DMS153 (cell line): Measurements from ENCODE around the gene ACSS1.
A peak's percentile ranks its signal among the peaks of the same experiment; 100 is the strongest.

Experiments used
- DNase-seq: peaks from one replicate; lab custom pipeline; 2025; lab: John Stamatoyannopoulos, UW

ACSS1 gene

GRCh38 chr20:25058847-25059810, 1.2 kb upstream of the ACSS1 start:
- no peak for DNase-seq

DNA sequence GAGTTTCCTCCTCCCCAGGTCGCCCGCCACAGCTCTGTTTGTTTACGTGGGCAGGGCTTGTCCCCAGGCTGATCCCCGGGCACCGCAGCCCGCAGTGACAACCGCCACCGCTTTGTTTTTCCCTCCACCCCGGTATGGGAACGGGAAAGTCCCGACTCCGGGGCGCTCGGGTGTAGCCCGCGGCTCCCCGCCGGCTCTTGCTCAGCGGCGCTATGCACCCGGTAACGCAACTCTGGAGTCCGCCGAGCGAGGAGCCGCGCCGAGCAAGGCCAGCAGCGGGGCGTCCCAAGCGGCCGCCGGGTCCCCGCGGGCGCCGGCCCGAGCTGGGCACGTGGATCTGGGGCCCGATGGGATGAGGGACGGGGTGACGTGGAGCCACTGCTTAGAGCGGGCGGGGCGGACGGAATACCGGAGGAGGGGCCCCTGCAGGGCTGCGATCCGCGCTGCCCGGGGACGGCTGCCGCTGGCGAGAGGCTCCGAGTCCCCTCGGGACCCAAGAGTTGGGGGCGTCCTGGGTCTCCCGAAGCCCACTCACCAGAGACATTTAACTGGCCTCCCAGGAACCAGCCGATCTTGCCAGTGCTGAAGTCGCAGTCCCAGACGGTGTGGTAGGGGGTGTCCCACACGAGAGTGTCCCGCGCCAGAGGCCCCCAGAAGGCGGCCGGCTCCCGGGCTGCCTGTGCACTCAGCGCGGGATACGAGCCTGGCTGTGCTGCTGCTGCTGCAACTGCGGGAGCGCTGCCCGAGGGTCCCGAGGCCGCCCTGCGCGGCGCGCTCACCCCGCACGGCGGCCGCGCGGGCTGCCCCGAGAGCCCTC, 497 bp downstream of the ACSS1 start:
- DNase-seq: peak; percentile 32

DNA sequence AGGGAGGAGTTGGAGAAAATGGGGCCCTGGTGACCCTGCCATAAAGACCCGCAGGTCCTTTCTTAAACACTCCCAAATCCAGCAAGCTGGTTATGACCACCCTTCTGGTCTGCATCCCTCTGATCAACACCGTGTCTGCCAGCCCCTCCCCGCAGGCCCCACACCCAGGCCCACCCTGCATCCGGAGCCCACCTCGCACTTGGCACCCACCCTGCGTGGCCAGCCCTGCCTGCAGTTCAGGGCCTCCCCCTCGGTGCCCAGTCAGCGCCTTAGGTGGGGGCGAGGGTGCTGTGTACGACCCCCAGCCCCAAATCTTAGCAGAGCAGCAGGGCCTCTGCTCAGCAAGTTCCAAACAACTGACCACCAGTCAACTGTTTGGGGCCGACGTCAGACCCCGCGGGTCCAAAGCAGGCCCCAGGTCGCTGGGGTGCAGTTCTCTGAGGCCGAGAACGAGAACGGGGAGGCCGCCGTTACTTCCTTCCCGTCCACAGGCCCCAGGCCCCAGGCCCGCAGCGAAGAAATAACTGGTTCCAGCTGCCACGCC, 1.2 kb downstream of the ACSS1 start:
- no peak for DNase-seq

DNA sequence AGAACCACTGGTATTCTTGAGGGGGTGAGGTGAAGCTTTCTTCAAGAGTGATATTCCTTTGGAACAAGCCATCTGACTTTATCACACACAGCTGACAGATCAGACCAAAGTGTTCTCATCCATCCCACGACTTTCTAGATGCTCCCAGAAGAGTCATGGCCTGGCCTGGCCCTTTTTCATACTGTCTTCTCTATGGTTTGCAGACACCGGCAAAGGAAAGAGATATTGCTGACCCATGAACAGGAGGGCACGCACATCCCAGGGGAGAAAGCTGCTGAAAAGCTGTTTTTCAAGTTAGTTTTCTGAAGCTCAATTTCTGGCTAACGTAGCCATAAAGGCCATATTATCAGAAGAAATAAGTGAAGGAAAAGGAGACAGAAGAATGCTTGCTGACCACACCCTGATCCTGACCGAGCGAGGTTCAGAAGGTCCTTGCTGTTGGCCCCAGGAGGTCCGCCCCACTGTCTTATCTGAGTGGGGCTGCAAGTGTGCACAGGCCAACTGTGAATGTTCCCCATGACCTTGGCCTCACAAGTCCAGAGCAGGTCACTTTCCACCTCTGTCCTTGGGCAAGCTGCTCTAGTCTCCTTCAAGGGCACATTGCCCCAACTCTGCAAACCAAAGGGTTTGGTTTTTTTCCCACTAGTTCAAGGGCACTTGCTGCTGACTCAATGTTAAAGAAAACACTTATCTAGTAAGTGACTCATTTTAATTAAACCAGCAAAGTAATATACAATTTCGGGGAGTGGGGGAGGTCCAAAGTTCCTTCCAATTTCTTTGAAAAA, 2.0 kb downstream of the ACSS1 start:
- no peak for DNase-seq

DNA sequence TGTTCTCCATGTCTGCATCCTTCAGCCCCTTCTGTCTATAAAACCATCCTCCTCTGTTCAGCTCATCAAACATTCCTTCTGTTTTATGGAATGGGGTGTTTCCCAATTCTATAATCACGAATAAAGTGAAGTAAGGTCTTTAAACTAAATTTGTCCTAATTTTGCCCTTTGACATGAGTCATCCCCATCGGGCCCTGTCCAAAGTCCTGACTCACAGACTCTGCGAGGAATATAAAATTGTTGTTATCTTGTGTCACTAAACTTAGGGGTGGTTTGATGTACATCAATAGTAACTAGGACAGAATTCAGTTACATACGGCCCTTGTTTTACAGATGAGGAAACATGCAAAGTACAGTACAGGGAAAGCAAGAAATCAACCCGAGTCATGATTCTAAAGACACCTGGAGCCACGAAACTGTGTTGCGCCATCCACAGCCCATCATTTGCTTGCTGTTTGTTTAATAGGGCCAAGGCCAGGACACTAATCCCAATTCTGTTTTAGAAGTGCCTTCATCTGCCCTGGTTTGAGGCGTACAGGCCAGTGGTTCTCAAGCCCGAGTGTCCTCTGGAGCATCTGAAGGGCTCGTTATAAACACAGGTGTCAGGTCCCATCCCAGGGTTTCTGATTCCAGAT, 2.8 kb downstream of the ACSS1 start:
- no peak for DNase-seq

DNA sequence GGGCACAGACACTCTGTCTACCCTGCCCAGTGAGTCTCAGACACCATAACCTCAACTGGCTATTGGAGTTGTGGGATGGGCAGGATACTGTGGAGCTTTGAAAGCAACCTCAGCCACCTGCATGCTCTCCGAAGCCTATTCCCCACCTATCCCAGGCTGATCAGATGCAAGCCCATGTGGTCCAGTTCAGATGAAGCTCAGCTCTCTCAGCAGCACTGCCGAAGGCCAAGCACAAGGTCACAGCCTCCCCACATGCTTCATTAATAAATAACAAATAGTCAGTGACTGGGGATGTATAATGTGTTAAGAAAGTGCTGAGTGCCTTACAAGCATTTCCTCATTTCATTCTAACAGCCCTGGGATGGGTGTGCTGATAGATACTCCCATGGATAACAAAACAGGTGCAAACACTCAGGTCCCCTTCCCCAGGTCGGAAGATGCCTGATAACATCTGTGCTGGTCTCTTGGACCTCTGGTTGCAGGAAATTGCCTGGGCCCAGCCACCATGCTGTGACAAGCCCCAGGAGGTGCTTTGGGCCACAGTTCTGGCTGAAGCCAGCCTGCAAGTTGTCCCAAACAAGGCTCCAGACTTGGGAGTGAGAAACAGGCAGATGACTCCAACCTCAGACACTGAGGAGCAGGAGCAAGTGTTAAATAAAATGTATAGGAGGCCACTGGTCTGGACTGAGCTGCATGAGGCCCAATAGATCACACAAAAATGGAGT, 3.7 kb downstream of the ACSS1 start:
- no peak for DNase-seq

GRCh38 chr20:25053255-25054031, 4.5 kb downstream of the ACSS1 start:
- DNase-seq: no peak

DNA sequence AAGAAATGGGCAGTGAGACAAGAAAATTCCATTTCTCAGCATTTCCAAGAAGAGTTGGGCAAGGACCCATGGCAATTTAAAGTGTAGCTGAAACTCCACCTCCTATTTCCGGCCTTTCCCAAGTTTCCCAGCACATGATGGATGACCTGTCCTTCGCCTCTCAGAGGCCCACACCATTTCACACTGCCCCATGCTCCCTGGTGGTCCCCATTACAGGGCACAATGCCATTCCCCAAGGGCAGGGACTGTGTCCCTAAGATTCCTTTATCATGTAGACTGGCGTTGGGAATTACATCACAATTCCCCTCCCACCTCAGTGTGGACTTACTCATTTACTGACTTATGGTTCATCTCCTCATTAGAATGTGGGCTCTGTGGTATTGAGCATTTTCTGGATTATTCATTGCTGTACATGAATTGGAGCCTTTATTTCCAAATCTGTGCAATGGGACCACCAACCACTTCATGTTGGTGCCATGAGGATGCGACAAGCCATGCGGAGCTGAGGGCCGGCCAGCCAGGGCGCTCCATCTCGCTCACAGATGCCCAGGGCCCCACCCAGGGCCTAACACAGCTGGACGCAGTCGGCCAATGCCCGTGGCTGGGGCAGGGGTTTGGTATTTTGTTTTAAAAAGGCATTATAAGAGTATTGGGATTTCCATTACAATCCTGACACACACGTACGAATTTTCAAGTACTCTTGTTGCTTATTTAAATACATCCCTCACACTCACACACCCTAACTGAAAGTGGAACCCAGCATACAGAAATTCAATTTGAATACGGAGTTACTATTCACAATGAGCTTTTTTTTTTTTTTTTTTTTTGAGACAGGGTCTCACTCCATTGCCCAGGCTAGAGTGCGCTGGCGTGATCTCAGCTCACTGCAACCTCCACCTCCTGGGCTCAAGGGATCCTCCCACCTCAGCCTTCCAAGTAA, 5.4 kb downstream of the ACSS1 start:
- DNase-seq: no peak

DNA sequence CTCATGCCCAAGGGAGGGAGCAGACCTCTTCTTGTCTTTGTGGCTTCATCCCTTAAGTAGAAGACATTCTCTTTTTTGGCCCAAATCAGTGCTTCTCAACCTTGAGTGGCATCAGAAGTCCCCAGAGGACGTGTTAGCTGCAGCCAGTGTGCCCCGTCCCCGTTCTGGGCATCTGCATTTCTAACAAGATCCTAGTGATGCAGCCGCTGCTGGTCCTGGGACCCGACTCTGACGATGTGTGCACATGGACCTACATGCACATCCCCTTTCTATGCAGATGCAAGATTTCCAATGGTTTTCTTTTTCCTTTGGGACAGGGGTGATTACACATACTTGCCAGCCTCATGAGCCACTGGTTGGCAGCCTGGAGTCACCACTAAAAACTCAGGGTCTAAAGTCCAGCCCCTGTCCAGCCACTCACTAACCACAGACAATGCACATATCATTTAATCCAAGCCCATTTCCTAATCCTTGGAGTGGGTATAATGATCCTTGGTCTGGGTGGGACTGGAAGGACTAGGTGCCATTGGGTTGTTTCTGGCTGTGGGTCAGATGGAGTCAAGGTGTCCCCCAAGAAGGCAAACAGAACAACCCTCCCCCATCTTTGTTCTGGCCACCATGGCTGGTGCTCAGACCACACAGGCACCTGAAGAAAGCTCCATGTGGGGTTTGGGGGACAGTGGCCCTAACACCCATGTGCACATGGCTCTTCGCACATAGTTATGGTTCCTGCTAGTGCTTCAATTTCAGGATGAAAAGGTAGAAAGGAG, 6.4 kb downstream of the ACSS1 start:
- no peak for DNase-seq

DNA sequence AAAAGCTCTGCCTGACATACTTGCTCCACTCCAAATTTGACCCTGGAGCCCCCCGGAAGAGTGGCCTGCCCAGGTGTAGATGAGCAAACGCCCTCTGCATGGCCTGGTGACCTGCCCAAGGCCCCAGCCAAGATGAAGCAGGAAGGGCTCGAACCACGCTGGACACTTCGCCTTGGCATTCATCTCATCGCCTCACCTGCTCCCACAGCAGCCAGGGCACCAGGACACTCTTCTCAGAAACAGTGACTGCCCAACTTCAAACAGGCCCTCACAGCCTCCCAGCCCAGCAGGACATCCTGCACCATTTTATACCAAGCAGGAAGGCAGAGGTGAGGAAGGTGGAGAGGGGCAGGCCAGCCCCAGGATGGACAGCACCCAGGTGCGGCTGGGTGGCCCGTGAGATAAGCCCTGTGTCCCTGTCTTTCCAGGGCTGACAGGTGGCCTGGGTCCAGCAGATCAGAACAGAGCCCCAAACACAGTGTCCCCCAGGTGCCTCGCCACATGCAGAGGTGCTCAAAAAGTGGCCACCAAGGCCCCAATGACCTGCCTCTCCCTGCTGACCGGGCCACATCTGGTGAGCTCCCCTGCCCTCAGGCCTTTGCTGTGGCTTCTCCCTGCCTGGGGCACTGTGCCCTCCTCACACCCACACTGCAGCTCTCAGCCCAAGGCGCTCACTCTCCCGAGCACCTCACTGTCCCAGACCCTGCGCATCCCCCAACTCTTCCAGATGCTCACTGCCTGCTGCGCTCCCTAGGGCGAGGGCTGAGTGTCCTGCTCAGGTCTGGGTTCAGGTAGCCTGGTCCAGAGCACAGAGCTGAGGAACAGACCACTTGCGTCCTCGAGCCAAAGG, 7.2 kb downstream of the ACSS1 start:
- DNase-seq: no peak

DNA sequence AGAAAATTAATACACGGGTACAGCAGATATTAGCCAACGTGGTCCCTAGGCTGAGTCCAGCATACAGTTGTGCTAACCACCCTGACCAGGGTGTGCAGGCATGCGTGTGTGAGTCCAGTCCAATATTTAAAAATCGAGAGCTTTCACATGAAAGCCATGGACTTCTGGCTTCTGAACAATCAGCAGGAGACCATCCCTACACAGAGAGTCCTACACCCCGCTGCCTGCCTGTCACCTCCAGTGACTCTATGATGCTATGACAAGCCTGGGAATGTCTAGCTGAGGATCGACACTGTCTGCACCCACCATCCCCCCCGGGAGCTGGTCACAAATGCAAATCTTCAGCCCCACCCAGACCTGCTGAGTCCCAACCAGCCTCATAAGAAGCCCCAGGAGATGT, 7.9 kb downstream of the ACSS1 start:
- DNase-seq: no peak

DNA sequence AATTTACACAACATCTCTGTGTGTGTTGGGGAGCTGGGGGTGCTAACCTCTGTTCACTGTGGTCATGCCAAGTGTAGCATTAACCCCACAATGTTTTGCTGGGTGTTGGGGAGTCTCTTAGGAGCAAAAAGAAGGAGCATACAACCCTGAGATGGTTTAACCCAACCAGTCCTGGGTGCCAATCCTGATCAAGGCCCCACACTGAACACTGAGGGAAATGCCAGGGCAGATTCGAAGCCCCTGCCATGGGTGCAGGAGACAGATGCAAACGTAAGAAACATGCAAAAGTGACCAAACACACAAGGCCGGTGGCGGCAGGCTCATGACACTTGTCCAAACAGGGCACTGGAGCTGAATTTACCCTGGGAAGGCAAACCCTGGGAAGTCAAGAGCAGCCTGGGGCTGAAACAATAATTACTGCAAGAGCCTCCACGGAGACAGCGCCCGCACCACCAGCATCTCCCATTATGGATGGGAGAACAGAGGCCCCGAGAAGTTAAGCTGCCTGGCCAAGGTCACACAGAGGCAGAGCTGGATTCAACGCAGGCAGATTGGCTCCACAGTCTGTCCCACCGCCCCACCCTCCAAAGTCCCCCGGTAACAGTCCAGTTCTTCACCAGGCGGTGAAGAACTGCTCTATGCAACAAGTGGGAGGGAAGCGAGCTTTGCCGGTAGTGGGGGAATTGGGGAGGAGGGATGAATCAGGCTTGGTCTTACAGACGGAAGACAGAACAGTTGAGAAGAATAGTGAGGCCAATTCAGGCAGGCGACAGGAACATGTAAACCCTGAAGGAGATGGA, 8.5 kb downstream of the ACSS1 start:
- no peak for DNase-seq

DNA sequence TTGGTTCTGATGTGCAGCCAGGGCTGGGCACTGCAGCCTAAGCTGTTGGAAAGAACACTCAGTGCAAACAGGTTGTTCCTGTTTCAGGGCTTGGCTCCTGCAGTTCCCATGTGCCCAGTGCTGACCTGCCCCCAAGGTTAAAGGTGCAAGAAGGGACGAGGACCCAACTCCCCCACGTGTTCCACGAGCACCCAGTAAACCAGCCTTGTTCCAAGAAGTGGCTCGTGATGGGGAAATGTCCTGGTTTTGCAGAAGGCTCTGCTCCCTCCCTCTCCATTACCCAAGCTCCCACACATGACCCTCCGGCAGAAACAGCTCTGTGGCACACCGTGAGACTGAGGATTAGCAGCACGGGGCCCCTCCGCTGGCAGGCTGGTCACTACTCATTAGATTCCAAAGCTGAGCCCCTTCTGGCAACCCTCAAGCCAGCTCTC, 9.4 kb downstream of the ACSS1 start:
- no peak for DNase-seq

- DNase-seq: no peak
These were observed 10.2 kb downstream of the ACSS1 start for GRCh38 chr20:25047766-25048165.

- no peak for DNase-seq
These were observed 10.9 kb downstream of the ACSS1 start for GRCh38 chr20:25046736-25047666.
